Fibroblast of skin of left quadriceps (primary cell): ENCODE data around the gene BTBD3.

ENCODE experiments used
- DNase-seq, 2 experiments: peaks; one replicate each; pipeline ENCODE4 v3.0.0-alpha.2; 2013; ENCODE audit warnings: low read depth in 2 of 2

The BTBD3 gene

DNA sequence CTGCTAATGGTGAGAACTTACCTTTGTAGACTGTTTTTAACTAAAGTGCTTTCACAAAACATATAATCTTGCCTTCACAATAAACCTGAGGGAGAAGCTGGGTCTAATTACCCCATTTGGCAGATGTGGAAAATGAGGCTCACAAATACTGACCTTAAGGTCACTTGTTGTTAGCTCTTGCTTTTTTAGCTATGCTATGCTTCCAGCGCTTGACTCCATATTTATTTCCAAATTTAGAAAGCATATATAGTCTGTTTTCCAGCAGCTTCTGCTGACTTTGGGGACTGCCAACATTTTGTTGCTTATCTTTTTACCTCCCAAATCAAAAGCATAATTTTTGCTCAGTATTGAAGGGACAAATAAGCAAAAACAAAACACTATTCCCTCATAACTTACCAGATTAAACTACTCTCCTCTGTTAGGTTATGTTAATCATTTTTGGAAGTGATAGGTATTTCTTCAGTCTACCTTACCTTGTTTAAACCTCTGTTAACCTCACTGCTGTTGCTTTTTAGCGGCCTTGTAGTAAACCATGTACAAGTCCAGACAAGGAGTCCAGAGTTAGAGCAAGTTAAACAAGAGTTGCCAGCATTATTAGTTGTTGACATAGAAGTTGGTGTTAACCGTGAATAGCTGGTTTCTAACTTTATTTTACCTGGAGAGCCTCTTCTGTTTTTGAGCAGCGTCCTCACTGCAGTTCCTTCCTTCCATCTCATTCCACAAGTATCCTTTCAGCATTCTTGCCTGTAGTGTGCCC lies 4.9 kb upstream of the BTBD3 start:
- no peak for DNase-seq

- DNase-seq: no peak
These were observed 725 bp downstream of the BTBD3 start for GRCh38 chr20:11918391-11918845.

DNA sequence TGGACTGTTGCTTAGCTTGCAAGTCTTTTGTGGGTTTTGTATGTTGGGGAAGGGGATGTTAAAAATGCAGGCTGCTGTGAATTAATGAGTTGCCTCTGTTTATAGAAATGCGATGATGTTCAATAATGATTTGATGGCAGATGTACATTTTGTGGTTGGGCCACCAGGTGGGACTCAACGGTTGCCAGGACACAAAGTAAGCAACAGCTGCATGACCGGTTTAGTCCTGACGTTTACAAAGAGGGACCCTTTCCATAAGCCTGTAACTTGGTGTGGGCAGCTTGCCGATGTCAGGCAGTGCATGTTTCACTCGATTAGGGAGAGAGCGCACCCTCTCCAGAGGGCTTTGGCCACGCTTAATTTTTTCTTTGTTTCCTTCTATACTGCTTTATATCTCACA lies 1.3 kb downstream of the BTBD3 start:
- DNase-seq: no peak

DNA sequence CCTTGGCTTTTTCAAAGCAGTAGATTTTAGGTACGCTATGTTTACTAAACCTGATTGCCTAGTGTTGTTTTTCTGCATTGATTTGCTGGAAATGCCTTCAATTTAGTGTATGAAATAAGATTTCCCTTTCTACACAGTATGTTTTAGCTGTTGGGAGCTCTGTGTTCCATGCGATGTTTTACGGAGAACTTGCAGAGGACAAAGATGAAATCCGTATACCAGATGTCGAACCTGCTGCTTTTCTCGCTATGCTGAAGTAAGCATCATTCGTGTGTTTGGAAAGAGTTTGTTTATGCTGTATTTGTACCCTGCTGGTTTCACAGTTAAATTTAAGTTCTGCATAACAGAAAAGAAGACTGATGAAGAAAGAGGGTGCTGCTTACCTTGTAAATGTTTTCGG lies 1.9 kb downstream of the BTBD3 start:
- DNase-seq: no peak

DNA sequence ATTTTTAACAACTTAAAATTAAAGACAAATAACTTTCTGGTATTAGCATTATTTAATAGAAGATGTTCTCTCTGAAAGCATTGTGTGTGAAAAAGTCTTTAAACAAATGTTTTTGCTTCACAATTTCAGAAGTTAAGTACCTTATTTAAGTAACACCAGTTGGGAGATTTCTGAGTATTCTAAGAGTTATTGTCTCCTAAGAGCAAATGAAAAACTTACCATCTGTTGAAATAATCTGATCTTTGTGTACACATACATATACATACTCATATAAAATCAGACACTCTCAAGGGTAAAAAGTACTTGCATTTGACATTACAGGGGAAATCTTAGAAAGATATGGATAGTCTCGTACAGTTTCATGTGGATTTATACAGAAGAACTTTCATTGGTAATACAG lies 2.4 kb downstream of the BTBD3 start:
- no peak for DNase-seq

GRCh38 chr20:11921321-11921720 lies 3.6 kb downstream of the BTBD3 start:
- no peak for DNase-seq

DNA sequence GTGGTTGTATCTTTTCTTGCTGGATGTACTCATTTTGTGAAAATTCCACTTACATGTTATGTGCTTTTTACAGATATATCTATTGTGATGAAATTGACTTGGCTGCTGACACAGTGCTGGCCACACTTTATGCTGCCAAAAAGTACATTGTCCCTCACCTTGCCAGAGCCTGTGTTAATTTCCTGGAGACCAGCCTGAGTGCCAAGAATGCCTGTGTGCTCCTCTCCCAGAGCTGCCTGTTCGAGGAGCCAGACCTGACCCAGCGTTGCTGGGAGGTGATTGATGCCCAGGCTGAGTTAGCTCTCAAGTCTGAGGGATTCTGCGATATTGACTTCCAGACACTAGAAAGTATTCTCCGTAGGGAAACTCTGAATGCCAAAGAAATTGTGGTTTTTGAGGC lies 4.9 kb downstream of the BTBD3 start:
- no peak for DNase-seq

DNA sequence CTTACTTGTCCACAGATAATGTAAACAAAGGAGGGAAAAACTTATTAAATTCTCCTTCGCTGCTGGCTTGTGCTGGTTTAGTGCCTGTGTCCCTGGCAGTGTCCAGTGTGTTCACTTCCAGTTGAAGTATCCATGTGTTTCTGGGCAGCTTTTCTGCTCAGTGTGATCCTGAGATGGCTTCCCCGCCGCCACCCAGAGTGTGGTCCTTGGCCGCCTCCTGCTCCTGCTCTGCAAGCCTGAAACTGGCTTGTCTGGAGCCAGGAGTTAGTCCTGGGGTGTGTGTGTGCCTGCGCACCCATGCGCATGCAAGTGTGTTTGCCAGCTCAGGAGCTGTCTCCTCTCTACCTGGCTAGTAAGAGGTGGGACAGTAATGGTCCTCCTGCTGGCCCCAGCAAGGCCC lies 7.2 kb downstream of the BTBD3 start:
- DNase-seq: no peak

DNA sequence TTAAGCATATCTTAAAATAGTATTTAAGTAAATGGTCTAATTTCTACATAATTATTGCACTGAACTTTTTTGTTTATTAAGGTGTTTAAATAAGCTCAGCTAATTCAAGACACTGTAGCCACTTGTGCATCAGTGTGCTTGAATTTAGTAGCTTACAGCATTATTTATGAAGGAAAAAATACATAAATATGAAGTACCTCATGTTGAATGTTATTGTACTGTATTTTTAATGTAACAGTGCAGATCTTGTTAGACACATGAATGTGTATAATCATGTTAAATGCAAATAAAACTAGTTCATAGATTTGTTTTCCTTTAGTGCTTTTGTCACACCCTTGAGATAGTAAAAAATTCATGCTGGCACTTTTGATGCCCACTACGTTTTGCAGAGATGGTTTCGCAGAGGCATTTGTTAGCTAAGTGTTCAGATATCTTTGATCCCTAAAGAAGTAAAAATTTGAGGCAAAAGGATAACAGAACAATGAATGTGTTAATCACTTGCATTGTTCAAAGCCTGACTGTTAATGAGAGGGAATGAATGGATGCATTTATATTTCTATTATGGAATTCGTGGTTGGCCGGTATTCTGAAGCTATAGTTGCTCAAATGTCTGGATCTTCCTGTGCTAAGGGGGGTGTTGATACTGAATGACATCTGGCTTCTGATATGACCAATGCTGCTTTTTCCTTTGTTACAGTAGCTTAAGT lies 8.8 kb downstream of the BTBD3 start:
- no peak for DNase-seq

GRCh38 chr20:11929947-11930346 lies 12.3 kb downstream of the BTBD3 start:
- DNase-seq: no peak

DNA sequence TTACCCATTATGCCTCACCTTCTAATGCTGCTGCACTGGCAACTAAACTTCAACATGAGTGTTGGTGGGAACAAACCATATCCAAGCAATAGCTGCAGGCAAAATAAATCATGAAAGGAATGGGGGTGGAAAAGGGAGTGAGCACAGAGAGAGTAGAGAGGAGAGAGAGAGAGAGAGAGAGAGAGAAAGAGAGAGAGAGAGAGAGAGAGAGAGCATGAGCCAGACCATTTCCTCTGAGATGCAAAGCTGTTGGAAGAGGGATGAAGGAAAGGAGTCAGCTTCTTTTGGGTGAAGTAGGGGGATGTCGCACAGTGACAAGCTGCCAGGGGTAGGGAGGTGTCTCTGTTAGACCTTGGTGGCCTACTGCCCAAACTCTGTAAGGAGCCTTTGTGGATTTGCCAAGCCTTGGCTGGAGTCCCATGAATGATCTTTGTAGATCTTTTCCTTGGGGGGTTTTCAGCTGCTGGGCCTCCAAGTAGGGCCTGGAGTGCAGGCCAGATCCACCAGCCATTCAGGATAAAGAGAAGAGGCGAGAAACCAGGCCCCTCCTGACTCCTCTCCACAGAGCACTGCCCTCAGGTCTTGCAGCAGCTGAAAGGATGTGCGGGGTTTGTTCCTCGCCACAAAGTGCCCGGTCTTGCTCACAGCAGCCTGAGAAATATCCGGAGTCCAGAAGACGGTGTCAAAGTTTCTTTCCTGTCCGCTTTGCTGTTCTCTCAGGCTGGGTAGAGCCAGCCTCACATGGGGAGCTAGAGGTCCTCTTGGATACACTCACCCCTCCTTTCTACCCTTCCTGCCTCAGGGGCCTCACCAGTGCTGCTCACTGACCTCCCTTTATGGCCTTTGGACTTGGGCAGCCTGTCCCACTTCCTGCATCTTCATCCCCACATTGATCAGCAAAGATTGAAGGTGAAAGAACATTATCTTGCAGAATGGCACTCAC lies 17.8 kb downstream of the BTBD3 start:
- no peak for DNase-seq

DNA sequence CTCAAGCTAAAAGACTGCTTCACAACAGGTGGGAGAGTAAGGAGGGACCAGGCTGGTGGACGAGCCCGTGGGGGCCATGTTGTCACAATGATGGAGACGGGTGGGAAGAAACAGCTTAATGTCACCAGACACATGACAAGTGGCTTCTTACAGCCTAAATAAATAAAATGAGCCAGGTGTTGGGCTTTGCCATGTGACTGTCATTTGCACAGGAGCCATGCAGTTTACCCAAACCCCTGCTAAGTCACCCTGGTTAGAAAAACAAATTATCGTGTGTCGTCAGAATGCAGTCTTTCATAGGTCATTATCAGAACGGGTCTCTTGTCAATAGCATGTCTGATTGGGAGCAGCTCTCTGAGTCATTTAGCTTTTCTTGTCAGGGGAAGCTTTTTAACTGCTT lies 18.5 kb downstream of the BTBD3 start:
- DNase-seq: no peak

GRCh38 chr20:11937230-11937629 lies 19.5 kb downstream of the BTBD3 start:
- no peak for DNase-seq

- no peak for DNase-seq
These were observed 24.0 kb downstream of the BTBD3 start for GRCh38 chr20:11941593-11942246.

DNA sequence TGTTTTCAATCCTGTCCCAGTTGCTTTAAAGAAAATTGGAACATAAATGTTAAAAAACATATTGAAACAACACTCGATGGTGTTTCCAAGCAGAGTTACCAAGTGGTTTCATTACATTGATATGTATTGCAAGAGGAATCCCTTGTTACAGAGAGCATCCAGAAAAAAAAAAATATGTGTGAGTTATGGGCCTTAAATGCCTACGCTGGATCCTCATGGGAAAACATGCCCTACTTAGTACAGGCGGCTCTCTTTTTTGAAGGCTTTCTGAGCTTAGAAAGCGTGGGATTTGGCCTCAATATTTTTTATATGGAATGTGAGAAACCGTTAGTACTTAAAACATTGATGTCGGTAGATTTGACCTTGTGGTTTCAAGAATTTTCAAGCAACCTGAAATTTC lies 26.1 kb downstream of the BTBD3 start:
- DNase-seq: no peak

GRCh38 chr20:11948806-11949205 lies 31.1 kb downstream of the BTBD3 start:
- DNase-seq: no peak

GRCh38 chr20:11949711-11950110 lies 32.0 kb downstream of the BTBD3 start:
- no peak for DNase-seq

DNA sequence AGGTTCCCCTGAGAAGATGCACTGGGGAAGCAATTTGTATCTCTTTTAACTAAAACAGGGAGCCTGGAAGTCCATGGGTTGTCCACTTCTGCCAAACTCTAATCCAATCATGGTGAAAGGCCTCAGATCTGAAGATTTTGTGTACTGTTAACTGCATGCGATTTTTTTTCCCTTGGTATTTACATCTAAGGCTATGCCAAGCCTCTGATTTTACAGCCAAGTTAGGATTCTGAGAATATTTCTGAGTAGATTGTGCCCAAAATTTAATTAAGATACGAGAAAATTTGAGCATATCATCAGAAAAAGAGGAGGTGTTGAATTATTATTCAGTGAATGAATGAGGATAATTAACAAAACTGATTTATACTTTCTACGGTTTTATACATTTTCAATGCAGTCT lies 34.0 kb downstream of the BTBD3 start:
- DNase-seq: no peak

DNA sequence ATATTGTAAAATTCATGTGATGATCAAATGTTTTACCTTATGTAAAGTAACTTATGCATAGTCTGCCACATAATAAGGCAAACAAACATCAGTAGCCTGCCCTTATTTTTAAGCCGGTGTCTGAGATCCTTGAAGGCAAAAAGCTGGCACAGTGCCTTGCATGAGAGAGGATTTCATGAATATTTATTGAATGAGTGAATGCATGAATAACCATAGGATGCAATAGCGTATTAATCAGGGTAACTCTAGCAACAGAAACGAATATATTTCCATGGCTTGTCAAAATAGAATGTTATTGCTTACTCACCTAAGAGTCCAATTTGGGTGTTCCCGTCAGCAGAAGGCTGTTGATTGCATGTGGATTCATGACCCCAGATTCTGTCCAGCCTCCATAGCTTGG lies 34.9 kb downstream of the BTBD3 start:
- peak in 1 of 2 experiments; percentile 3 for DNase-seq

DNA sequence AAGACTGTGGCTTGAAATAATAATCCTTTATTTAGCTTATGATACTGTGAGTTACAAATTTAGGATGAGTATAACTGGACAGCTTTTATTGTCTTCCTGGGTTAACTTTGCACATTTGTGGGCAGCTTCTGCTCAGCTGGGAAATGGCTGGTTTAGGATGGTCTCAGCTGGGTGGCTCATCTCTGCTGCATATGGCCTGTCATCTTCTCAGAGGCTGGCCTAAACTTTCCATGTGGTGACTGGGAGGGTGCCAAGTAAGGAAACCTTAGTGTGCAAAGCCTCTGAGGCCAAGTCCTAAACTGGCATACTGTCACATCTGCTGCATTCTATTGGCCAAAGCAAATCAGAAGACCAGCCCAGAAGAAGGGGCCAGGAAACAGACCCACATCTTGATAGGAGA lies 40.2 kb downstream of the BTBD3 start:
- DNase-seq: no peak

DNA sequence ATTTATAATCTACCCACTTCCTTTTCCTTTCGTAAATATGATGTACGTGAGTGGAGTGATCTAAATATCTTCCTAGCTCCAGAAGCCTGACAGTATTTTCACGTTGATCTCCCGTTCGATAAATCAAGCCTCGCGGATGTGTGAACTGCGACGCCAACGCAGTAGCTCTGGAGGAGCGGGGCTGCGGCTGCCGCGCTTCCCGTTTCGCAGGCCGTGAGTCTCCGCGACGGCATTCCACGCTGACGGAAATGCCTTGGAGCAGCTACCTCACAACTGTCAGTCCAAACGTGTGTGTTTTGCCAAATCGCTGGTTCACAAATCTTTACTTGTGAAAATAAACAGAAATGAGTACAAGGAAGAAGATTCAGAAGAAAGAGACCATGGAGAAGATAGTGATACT lies 41.2 kb downstream of the BTBD3 start:
- DNase-seq: no peak

DNA sequence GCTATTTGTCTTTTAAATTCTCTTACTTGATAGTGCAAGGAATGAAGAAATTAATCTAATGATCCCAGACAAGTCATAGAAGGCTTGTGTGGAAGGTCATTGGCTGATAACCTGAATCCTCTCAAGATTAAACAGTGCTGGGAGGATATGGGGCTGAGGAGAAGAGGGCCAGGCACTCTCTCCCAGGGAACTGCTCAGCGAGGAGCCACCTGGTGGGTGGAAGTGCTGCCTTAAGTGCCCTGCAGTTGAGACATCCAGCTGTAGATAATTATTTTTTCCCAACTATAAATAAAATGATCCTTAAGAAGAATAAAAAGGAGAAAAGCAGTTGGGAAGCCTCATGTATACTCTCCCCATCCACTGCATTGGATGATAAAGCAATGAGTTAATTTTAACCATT lies 47.9 kb downstream of the BTBD3 start:
- no peak for DNase-seq
